Stomach (tissue), 4 donors: ENCODE results near the gene MIR17HG.

Experiments
- CTCF ChIP-seq, 7 experiments: fragments of 450-650 bp in 4 of 7; fragments of 200-600 bp in 3 of 7; sonication (generic) in 3 of 7; IDR thresholded peaks; one replicate each; pipeline ENCODE4 v1.5.1; 2016 to 2019; ENCODE audit warnings: antibody characterized with exemption in 7 of 7, control low read depth in 2 of 7, mild to moderate bottlenecking in 1 of 7
- POLR2A ChIP-seq, 4 donors: fragments of 450-650 bp; IDR thresholded peaks; one replicate each; pipeline ENCODE4 v1.6.1; 2016; ENCODE audit warnings: antibody characterized with exemption in 4 of 4, control low read depth in 2 of 4, mild to moderate bottlenecking in 1 of 4, moderate library complexity in 1 of 4

GRCh38 chr13:91326146-91326545, 21.3 kb upstream of the MIR17HG start:
- TF ChIP-seq CTCF (IDR thresholded peaks at IDR 0.05) (no peak), POLR2A (IDR thresholded peaks at IDR 0.05) (no peak)
